Activated effector memory CD4-positive, alpha-beta T cell treated with Interleukin-2 at 50 U/mL for 16 hours (primary cell): ENCODE measurements around the gene MRPL23.

Source experiments
- DNase-seq: peaks from one replicate; pipeline ENCODE4 v3.0.0-alpha.2; 2020

The MRPL23 gene

GRCh38 chr11:1959786-1960185, 12.7 kb downstream of the MRPL23 start:
- no peak for DNase-seq

- DNase-seq, result no peak
These were observed 16.7 kb downstream of the MRPL23 start for GRCh38 chr11:1963864-1964263.

GRCh38 chr11:1964348-1964747, 17.2 kb downstream of the MRPL23 start:
- DNase-seq, result no peak

DNA sequence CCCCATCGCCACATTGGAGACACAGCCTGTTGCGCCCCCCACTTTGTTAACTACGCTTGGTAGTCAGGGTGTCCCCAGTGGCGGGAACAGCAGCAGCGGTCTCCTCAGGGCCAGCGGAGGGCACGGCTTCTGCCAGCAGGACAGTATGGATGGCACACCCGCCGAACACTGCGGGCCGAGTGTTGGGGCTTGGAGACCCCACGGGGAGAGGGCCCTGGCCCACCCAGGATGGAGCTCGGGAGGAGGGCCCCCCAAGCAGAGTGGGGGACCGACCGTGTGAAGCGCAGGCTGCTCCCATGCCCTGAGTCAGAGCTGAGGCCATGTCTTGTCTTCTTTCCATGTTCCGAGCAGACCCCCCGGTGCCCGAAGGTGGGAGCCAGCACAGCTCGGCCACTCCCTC, 17.8 kb downstream of the MRPL23 start:
- DNase-seq, result no peak

DNA sequence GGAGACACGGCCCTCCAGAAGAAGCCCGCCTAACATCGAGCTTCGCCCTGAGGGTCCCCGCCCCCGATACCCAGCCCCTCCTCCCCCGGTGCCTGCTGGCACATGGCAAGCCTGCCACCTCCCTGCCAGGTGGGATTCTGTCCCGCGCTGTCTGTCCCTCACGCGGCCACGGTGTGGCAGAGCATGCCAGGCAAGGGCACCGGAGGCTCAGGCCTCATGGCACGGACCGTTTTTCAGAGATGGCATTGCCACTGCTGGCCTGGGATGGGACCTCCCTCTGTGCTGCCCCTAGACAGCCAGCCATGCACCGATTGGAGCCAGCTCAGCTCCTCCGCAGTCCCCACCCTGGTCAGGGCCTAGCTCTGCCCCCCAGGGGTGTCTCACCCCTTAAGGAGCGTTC, 19.4 kb downstream of the MRPL23 start:
- no peak for DNase-seq

DNA sequence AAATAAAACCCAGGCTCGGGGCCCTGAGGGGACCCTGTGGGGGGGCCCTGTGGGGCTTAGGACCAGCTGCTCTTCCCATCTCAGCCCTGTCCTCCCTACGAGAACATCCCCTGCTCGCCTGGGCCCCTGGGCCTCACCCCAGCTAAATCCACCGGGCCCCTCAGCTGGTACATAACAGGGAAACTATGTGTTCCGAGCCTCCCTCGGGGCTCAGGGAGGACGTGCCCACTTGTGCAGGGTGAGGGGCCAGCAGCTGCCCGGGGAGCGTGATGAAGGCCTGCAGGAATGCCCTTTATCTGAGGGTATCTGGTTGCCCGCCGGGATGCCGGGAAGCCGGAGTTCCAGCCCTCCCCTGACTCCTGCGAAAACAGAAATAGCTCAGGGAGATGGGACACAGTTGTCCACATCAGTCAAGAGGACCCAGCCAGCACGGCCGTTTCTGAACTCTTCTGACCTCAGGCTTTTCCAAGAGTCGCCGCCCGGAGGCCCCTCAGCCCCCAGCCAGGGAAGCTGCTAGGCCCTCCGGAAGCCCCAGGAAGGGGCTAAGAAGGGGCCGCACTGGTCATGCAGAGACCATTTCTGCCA, 20.6 kb downstream of the MRPL23 start:
- DNase-seq, result no peak

GRCh38 chr11:1968454-1969002, 21.4 kb downstream of the MRPL23 start:
- DNase-seq, result no peak

GRCh38 chr11:1969035-1969434, 21.9 kb downstream of the MRPL23 start:
- DNase-seq, result no peak

DNA sequence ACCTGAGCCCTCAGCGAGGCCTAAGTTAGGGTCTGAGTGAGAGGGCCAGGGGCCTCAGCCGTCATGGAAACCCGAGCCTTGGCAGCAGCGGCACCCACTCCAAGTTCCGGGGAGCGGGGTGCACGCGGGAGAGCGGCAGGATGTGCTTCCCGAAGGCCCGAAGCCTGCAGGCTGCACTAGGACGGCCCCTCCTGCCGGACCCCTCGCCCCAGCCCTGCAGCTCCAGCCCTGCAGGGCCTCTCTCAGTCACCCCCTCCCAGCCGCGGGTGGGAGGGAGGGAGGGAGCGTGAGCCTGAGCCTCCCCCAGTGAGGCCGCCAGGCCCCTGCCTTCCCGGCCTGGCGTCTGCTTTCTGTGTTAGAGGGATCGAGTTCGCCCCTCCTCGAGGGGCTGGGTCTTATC, 22.6 kb downstream of the MRPL23 start:
- no peak for DNase-seq

DNA sequence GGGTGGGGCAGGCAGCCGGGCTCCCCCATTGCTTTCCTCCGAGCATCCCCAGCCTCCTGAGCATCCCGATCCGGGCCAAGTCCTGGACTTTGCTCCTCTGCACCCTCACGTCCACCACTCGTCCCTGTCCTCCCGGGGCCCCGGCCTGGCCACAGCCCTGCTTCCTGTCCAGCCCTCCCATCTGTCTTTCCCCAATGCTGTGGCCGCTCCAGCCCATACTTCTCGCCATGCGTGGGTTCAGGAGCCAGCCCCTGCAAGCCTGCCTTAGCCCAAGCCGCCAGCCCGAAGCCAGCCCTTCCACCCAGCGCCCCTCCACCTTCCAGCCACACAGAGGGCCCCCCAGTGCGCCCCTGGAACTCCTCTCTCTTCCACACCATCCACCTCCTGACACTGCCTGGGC, 23.8 kb downstream of the MRPL23 start:
- no peak for DNase-seq

- DNase-seq, result no peak
These were observed 28.1 kb downstream of the MRPL23 start for GRCh38 chr11:1975185-1975584.

GRCh38 chr11:1978720-1979473, 31.8 kb downstream of the MRPL23 start:
- no peak for DNase-seq

- no peak for DNase-seq
These were observed 32.5 kb downstream of the MRPL23 start for GRCh38 chr11:1979607-1980006.

DNA sequence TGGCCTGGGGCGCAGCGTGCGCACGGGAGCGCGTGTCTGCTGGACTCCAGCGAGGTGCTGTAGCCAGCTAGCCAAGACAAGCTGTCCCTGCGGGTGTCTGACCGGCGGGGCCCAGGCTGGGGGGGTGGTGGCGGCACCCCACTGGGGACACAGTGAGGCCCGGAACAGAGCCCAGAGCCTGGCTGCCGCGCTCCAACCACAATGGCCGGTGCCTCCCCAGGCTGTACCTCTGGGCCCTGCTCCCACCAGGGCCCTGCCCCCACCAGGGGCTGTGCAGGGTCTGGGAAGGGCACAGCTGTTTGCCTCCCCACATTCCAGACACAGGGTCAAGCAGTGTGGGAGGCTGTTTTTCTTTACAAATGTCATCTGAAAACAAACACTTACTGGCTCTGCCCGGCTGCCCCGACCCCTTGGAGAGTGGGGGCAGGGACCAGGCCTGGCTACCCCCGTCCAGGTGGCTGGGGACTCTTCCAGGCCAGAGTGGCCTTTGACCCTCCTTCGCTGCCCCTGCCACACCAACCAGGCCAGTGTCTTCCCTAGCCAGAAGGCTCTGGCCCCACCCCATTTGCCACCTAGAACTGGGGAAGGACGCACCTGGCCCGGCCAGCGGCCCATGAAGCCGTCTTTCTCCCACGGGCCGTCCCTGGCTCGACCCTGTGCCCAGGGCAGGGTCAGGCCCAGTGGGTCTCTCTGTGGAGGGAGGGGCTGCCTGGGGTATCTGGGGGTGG, 35.9 kb downstream of the MRPL23 start:
- no peak for DNase-seq

DNA sequence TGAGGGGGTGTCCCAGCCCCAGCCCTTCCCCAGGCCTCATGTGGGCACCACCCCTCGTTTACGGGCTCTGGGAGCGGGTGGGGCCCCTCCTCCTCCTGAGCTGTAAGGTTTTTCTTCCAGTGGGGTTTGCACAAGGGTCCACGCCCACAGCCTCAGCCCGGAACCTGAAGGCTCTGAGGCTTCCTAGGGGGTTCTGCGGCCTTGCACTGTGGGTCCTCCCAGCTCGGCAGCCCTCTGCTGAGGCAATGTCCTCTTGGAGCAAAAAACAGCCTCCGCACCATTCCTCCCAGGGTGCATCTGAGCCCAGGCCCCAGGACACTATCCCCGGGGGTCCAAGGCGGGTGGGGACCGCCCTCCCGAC, 36.4 kb downstream of the MRPL23 start:
- DNase-seq, result no peak

GRCh38 chr11:1987024-1987423, 39.9 kb downstream of the MRPL23 start:
- DNase-seq, result no peak

GRCh38 chr11:1988174-1988573, 41.0 kb downstream of the MRPL23 start:
- no peak for DNase-seq

DNA sequence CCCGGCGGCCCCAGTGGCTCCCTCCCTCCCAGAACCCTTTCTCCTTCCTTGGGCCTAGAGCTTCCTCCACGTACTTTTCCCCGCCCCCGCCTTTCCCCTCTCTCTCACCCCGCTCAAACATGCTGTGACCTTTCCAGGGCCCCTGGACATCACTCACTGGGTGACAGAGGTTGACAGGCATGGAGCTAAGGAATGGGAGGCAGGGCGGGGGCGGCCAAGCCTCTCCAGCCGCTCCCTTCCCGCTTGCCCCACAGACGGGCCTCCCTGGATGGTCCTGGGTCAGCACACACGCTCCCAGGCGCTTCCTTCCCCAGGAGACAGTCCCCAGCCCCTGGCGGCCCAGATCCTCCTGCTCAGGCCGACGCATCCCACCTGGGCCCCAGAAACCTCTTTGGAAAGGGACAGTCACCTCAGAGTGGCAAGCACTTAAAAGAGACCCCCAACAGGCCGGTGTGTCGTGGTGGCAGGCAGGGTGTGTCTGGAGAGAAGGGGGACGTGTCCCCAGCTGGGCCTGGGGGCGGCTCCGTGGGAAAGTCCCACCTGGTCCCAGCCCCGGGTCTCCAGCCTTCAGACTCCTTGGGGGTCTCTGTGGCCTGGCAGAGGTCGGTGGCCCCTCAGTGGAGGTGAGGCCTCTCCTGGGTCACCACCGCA, 41.7 kb downstream of the MRPL23 start:
- no peak for DNase-seq

DNA sequence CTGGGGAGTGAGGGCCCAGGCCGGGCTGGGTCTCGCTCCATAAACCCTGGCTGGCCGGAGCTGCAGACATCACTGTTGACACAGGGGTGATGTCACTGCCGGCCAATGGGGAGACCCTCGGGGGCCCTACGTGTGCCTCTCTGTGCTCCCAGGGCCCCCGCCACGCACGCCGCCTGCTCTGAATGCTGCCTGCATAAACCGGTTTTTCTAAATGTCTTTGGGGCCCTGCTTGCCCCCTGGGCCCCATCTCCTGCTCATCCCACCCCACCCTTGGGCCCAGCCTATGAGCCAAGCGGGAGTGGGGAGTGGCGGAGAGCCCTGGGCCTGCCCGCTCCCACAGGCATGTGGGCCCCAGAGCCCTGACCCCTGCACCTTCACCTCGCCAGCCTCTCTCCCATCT, 42.8 kb downstream of the MRPL23 start:
- no peak for DNase-seq

DNA sequence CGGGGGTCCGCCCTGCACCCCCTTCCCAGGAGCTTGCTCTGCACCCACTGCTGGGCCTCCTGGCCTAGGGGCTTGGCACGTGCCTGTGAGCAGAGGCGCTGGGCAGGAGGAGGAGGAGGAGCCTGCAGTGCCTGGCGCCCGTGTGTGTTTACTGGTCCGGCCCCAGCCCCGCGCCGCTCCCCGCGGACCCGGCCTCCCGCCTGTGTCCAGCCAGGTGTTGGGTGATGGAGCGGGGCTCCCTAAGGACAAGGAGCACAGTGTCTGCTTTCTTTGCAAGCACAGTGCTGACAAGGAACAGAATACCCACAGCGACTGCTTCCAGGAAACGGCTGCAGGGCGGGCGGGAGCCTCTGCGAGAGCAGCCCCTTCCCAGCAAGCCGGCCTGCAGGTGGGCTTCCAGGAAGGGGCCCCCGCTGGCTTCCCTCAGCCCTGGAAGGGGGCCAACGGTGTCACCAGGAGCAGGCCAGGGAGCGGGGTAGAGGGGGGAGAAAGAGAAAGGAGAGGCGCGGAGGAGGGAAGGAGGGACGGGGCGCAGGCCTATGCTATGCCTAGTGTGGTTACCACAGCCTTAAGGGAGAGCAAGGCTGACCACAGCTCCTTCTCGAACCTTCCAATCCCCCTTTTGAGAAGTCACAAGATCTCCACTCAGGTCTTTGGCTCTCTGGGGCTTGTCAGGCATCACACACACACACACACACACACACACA, 43.9 kb downstream of the MRPL23 start:
- no peak for DNase-seq

DNA sequence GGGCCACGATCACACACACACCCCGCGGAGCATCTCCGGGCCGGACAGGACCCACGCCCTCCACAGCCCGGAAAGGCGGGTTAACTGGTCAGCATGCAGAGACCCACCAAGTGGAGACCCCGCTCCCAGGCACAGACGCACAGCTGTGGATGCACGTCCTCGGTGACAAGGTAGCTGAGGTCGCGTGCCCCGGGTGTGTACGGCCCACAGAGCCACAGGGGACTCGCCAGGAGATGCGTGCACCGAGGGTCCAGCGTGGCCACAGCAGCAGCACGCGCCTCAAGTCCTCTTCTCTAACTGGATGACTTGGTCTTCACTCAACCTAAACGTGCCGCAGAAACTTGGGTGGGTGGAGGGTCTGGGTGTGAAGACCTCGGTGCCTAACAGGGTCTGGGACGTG, 45.0 kb downstream of the MRPL23 start:
- DNase-seq, result no peak

DNA sequence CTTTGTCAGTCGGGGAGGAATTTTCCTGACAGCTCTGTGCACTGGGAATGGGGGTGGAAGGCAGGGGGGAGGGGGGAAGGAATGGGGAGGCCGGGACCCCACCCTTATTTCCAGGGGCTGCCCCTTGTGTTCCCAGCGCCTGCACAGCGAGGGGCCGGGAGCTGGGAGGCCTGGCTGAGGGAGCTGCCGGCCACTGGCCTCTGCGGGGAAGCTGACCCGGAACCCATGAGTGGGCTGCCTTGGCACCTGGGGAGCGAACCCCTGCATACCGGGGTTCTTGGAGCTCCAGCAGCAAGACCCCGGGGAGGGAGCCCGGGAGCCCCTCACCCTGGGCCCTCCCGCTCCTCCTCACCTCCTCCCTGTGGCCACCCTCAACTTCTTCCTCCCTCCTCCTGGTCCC, 47.0 kb downstream of the MRPL23 start:
- no peak for DNase-seq

DNA sequence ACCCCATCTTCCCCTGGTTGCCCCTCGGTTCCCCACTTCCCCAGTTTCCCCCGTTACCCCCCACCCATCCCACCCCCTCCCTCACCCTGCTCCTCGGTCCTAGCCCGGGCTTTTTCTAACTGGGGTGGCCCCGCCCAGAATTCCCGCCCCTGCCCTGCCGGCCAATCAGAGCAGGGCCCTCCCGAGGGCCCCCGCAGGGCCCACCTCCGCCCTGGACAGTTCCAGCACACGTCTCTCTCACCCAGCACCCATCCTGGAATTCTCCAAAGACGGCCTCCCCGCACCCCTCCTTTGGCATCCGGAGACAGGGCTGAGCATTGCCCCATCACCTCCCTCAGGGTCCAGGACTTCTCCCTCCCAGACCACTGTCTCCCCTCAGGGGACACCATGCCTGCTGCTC, 50.6 kb downstream of the MRPL23 start, which contains the start of gene H19:
H19 (minus strand) TSS at position 88 of the 400 bp plus-strand sequence.
- no peak for DNase-seq
